SK-N-MC (cell line): Measurements from ENCODE around the gene PRRT1.

Source experiments
- EZH2 ChIP-seq: fragments of 200-600 bp; sonication (generic); IDR thresholded peaks from one replicate; pipeline ENCODE4 v1.6.1; 2017; ENCODE audit warnings: antibody characterized with exemption
- POLR2AphosphoS5 ChIP-seq: IDR thresholded peaks from 2 replicates; pipeline ENCODE4 v1.6.1; 2012; ENCODE audit warnings: mild to moderate bottlenecking, low read depth, low read length, borderline replicate concordance

DNA sequence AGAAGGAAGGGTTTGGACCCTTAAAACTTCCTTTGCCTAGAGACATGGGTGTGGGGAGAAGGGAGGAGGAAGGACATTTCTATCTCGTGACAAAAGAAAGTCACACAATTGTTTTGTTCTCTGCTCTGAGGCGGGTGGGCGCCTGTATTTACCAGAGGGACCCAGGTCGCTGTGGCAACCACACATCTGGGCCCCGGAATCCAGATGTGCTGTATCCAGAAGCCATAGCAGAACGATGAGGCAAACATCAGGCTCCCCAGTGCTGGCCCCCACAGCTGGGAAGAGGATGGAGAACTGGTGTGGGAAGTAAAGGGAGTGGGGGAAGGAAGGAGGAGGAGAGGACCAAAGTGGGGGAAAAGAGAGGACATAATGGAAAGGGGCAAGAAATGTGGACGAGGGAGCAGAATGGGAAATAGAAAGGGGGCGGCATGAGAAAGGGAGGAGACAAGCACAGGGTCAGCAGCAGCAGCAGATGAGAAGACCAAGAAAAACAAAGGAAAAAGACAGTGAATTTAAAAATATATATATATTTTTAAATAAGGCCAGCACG is 39.2 kb downstream of the PRRT1 start:
- TF ChIP-seq POLR2AphosphoS5 (no peak), EZH2 (no peak)
